HG03354 (cell line): ENCODE measurements around the gene DCAF17.
"Not testable (repeated sequence)": the region's sequence is repeated elsewhere in the genome, so short reads cannot be mapped to it uniquely, and the experiment has no call there.

Experiments used
- ATAC-seq: cut with Tn5 transposase; IDR thresholded peaks from one replicate; pipeline ENCODE4 v1.9.1; 2021; ENCODE audit warnings: mild to moderate bottlenecking; ENCODE audit not compliant: unreplicated experiment, poor library complexity, severe bottlenecking

Gene DCAF17

DNA sequence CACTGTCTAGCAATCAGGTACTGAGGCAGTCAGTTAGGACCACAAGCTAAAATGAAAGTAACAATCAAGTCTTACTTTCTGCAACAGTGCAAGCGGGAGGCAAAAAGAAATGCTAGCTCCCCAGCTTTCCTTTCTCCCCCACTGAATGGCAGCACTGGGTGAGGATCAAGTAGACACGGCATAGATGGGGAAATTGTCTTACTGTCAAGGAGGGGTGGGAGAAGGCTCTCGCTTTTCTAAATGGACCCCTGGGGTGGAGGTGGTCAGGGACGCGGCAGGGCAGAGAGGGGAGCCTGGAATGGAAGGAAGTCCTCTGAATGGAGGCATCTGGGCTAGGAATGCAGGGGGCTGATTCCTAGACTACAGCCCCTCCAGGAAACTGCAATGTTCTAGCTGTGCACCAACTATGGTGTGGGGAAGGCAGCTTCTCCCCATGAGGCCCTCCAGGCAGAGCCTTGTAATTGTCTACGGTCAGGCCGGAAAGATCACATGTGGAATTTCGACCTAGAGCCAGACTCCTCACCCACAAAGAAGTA is 24.5 kb upstream of the DCAF17 start:
- no peak for ATAC-seq

GRCh38 chr2:171410101-171410500 is 23.9 kb upstream of the DCAF17 start:
- no peak for ATAC-seq

- ATAC-seq = no peak
Observed at GRCh38 chr2:171410624-171411023, 23.4 kb upstream of the DCAF17 start.

DNA sequence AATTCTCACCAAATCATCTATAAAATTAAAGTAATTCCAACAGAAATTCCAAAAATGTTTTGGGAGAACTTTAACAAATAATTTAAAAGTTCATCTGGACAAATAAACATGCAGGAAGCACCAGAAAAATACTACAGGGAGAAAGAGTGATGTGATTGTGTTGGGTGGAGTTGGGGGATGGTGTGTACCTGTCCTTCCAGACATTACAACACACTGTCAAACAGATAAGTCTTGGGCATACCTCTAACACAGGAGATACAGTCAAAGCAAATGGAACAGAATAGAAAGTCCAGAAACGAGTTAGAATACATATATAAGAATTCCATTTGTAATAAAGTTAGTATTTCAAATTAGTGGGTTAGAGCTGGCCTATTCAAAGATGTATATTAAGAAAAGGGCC is 22.8 kb upstream of the DCAF17 start:
- no peak for ATAC-seq

GRCh38 chr2:171411791-171412483 is 22.1 kb upstream of the DCAF17 start:
- ATAC-seq = no peak

- ATAC-seq = no peak
Observed at GRCh38 chr2:171412571-171413175, 21.4 kb upstream of the DCAF17 start.

- not testable (repeated sequence) for ATAC-seq
Observed at GRCh38 chr2:171414645-171415044, 19.4 kb upstream of the DCAF17 start.

DNA sequence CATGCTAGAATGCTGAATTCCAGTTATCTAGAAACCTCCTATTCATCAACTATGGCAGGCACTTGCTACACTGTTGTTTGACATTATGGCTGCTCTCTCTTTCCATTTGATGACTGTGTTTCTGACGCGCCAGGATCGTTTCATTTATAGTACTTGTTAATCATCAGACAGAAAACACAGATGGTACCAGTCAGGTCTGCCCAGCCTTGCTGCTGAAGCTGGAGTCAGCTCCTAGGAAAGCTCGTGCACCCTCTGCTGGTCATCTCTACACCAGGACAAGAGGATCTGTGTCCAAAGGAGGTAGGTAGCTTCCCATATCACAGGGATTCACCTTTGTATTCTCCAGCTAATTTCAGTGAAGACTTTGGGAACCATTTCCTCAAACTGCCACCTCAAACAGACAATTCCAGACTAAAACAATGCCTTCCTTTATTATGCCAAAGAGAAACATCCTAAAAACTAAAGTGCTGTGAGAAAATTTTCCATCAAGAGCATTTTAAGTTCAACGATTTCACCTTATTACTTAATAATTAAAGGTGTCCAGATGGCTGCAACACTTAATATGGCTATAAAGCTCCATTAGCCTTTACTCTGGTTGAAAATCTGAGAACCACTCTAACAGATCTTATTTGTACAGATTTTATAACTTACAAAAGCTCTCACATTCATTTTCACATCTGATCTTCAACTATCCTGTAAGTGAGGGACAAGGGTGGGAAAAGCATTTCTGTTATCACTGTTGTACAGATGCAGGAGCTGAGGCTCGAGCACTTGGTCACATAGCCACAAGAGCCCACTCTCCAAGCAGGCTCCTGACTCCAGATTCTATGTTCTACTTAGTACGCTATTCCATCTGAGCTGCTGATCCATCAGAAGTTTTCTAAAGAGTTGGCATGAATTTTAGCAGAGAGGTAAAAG is 17.8 kb upstream of the DCAF17 start:
- ATAC-seq = peak; percentile 93

GRCh38 chr2:171419333-171419732 is 14.7 kb upstream of the DCAF17 start:
- ATAC-seq = peak; percentile 53

DNA sequence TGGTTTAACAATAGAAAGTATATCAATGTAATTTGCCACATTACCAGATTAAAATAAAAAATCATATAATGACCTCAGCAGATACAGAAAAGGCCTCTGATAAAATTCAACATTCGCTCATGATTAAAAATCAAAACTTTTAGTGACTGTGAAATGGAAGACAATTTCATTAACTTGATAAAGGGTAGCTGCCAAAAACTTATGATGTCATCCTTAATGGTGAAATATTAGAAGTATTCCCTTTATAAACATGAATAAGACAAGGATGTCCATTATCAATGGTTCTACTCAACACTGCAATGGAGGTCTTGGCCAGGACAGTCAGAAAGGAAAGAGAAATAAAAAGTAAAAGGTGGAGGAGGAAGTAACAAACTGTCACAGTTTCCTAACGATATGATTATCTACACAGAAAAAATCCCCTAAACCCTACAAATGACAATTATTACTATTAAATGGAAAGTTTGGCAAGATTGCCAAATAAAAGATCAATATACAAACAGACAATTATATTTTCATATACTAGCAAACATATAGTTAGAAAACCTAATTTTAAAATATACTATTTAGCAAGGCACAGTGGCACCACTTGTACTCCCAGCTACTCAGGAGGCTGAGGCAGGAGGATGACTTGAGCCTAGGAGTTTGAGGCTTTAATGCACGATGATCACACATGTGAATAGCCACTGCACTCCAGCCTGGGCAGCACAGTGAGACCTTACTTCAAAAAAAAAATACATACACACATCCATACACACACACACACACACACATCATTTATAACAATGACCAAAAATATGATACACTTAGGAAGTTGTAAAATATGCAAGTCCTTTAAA is 13.1 kb upstream of the DCAF17 start:
- ATAC-seq = no peak

DNA sequence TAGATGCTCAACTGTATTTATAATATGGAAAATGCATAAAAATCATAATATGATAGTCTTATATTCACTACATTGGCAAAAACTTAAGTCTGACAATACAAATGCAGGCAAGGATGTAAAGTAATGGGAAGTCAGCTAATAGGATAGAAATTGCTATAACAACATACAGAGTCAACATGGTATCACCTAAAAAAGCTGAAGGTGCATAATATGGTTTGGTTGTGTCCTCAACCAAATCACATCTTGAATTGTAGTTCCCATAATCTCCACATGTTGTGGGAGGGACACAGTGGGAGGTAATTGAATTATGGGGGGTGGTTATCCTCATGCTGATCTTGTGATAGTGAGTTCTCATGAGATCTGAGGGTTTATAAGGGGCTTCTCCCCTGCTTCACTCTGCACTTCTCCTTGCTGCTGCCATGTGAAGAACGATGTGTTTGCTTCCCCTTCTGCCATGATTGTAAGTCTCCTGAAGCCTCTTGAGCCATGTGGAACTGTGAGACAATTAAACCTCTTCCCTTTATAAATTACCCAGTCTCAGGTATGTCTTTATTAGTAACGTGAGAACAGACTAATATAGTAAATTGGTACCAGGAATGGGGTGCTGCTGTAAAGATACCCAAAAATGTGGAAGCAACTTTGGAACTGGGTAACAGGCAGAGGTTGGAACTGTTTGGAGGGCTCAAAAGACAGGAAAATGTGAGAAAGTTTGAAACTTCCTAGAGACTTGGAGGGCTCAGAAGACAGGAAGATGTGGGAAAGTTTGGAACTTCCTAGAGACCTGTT is 11.1 kb upstream of the DCAF17 start:
- ATAC-seq = not testable (repeated sequence)

DNA sequence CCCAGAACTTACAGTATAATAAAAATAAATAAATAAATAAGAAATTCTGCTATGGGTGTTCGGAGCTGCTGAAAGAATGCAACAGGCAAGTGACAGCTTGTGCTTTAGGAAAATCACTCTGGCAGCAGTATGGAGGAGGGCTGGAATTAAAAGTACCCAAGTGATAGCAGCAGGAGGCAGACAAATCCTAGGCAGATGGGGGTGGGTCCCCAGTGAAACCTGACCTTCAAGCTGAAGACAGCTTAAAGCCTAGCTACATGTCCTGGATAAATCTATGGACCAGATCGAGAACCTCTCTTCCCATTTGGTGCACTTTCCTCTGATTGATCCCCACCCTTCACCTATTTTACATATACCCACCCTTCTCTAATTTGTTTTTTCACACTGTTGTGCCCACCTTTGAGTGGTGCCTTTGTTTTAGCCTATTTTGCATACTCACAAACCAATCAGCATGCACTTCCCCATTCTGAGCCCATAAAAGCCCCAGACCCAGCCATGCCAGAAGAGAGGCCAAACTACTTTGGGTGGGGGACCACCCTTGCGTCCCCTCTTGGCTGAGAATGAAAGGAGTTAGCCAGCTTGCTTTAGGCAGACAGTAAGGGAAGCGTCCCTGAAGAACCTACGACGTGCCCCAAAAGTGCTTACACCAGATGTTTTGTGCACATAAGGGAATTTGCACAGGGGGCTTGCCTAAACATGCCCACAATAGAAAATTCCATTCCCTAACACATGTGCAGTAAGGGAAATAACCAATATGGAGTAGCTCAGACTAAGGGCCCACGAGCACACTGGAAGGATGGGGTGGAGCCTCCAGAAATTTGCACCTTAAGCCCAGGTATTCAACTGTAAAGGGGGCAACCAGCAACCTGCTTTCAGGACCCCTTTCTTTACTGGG is 3.3 kb upstream of the DCAF17 start:
- no peak for ATAC-seq

GRCh38 chr2:171431677-171432167 is 2.3 kb upstream of the DCAF17 start:
- no peak for ATAC-seq

DNA sequence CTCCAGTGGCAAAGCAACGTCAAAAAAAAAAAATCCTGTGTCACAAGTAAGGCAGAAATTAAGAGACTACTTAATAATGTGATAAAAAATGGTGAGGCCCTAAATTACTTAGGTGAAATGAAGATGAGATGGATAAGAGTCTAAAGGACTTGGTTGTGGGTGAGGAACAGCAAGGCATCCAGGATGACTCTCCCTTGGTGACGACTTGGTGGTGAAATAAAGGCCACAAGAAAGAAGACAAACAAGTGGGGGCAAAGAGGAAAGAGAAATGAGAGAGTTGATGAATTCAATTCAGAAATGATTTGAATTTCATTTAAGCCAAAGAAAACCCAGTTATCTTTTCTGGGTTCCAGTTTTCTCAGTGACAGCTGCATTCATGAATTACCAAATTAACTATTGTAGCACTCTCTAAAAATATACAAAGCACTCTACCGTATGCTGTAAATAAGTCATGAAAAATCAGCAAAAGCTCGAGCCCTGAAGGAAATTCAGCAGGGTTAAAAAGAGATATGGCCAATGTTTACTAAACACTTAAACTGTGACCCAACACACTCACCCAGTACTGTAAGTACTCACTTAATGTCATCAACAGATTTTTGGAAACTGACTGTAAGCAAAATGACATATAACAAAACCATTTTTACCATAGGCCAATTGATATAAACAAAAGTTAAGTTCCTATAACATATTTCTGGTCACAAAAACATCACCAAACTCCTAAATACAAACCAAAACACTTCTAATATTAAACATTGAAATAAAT is 1.6 kb upstream of the DCAF17 start:
- ATAC-seq = no peak

DNA sequence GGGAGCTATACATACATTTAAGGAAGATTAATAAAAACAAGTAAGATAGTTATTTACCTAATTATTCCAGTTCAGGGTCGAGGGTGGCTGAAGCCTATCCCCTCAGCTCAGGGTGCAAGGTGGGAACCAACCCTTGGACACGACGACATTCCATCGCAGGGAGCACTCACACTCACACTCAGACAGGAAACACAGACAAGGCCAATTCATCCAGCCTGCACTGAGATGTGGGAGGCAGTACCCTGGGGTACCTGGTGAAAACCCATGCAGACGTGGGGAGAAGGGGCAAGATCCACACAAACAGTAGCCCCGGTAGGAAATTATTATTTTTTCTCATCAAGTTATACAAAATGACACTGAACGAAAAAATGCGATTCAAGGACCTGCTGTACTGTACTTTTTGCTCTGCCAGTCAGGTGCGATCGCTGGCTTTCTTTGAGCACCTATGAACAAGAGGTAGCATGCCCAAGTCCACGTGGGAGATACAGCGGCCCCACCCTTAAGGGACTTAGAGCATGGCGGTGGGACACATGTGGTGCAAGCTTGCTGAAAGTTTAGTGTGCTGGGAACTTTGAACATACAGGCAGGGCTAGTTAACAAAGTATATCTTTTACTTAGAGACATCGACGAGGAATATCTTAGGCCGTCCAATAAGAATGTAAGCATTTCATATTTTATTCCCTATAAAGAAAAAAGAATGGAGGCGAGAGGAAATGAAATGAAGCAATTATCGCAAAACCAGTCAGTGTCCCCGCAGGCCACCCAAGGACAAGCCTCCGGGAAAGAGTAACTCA is 860 bp upstream of the DCAF17 start:
- ATAC-seq = peak; percentile 20

DNA sequence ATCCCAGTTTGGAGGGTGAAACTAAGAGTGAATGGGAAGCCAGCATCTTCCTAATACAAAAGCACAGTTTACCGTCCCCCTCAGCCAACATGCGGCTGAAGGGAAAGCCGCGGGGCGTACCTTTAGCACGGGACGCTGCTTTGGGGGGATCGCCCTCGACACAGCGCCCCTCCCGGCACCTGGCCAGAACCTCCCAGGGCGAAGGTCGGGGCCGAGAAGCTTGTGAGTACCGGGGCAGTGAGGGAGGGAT is 338 bp upstream of the DCAF17 start, which contains the start of gene METTL8:
METTL8 (minus strand) TSS at position 228 of the 250 bp plus-strand sequence. CDS start 41,805 bp downstream, outside the sequence.
- no peak for ATAC-seq
